COLO668 (cell line): ENCODE measurements around the gene AHI1.

Experiments
- DNase-seq: peaks from one replicate; lab custom pipeline; 2025; ENCODE audit not compliant: unreplicated experiment; lab: John Stamatoyannopoulos, UW

The AHI1 gene

DNA sequence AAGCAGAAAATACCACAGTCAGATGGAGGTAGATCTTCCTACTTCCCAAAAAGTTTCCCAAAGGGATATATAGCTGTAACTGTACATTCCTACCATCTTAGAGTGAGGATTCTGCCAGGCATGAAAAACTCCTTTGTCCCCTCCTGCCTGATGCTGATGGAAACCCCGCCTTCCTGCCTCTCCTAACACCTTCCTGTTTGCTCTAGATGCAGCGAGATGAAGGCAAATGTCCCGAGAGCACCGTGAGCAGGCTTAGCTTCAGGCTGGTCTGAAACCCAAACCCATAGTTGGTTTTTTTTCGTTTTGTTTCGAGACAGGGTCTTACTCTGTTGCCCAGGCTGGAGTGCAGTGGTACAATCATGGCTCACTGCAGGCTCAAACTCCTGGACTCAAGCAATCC lies 260.8 kb downstream of the AHI1 start:
- DNase-seq, result no peak

- no peak for DNase-seq
Measured at GRCh38 chr6:135236319-135236718, 261.2 kb downstream of the AHI1 start.

GRCh38 chr6:135235716-135236115 lies 261.8 kb downstream of the AHI1 start:
- no peak for DNase-seq

DNA sequence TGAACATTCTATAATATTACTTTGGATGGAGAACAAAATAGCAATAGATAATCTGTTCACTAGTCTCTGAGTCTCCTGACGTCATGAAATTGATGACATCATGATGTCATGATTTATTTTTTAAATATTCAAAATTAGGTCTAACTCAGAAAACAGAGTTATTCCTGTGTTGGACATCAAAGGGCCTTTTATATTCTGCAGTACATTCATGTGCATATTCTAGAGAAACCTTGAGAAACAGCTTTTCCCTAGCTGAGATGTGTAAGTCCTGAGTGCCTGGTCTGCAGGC lies 263.1 kb downstream of the AHI1 start:
- no peak for DNase-seq

DNA sequence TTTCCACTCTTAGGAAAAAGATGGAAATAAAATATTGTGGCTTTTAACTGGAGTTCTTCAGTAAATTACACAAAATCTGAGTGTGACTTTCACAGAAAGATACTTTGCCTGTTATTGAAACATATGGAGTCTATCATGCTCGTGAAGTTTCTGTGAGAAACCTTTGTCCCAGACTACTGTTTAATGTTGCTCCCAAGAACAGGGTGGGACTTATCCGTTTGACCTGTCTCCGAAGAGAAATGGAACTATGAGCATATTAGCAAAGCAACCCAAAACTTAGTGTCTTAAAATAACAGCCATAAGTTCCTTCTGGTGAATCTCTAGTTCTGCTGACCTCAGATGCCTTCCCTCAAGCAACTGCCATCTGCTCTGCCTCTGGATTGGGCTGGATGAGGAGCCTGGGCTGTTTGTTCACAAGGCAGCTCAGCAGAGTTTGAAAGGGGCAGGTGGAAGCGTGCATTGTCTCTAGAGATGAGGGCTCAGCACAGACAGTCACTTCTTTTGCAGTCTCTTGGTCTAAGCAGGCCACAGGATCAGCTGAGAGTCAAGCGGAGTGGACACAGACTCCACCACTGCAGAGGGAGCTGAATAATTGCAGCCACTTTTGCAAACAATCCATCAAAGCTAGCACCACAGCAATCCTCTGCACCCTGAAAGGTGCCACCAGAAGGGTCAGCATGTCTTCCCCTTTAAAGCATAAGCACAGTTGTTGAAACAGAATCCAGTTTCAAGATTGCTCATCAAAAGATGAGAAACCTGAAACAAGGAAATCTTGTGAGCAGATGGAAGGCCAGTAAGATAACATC lies 263.7 kb downstream of the AHI1 start:
- DNase-seq, result peak; percentile 8
